Measurements from ENCODE around the gene JPT2. TPM values are rescaled to one million over a fixed set of nuclear protein-coding genes. Genes with fewer than 3 reads are reported as not detected.

Gene JPT2
- polyA plus RNA-seq, 3 donors = 5.4 to 7.5 (median 5.8) TPM

DNA sequence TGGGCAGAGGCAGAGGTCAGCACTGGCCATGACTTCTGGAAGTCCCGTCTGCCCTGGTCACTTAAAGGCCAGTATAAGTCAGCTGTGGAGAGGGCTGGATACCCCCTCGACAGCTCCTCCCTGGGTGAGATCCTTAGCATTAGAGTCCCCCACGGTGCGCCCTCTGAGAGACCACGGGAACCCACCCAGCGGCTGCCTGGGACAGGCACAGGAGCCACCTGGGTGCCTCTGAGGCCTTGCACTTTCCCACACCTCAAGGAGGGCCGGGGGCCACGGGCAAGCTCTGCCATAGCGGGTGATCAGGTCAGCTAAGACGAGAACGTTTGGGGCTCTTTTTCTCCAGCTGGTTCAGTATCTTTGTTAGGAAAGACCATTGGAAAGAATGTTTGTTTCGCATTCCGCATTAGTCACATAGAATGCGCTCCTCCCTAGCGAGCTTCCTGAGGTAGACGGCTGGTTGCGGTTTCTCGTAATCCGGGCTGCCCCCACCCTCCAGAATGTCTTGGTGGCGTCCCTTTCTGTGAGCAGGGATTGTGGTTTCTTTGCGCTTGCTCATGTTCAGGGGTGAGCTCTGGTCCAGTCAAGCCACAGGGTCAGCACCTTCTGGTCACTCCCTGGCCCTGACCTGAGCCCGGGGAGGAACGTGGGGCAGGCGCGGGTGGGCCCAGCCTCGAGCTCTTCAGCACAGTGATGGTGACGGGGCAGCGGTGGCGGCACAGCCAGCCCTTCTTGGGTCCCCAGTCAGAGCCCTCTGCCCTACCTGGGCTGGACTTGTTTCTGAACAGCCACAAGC, 68.0 kb downstream of the JPT2 start:
- Histone ChIP-seq H3K4me1 (ENCODE audit: control insufficient read depth in 1 of 2, insufficient read depth in 2 of 2, low read length in 2 of 2) (no peaks in the 10 kb centered on the region), H3K4me2 (replicated peaks; ENCODE audit: extremely low read depth, low read length, poor library complexity, severe bottlenecking) (no peak overlapping the region), H3K9me3 (replicated peaks in 1 of 2; ENCODE audit: control insufficient read depth in 1 of 2, insufficient read depth in 1 of 2, low read length in 2 of 2) (no peaks in the 10 kb centered on the region), H3K4me3 (replicated peaks in 1 of 3; ENCODE audit: low read depth in 2 of 3, low read length in 3 of 3) (no peak overlapping the region), H3K27ac (ENCODE audit: low read depth in 1 of 2, low read length in 2 of 2) (no peak overlapping the region), H3K36me3 (replicated peaks in 1 of 2; ENCODE audit: control insufficient read depth in 1 of 2, insufficient read depth in 2 of 2, low read length in 2 of 2) (peaks cover 80 to 90% of the 10 kb centered on the region in 2 donors), H2AFZ (ENCODE audit: insufficient read depth, low read depth, low read length, poor library complexity, severe bottlenecking) (no peak overlapping the region), H3K9ac (ENCODE audit: insufficient read depth, low read length, poor library complexity, severe bottlenecking) (no peak overlapping the region), H3K27me3 (ENCODE audit: control insufficient read depth in 2 of 2, insufficient read depth in 2 of 2, low read length in 2 of 2) (no peaks in the 10 kb centered on the region), H4K20me1 (ENCODE audit: insufficient read depth, low read length) (peaks cover 34% of the 10 kb centered on the region), H3K79me2 (ENCODE audit: insufficient read depth, low read length) (no peaks in the 10 kb centered on the region)
- no peaks in the 10 kb centered on the region for H3K27me3 Mint-ChIP-seq (ENCODE audit: low read depth in 3 of 3)
- no peak overlapping the region for H3K4me3 Mint-ChIP-seq
- H3K4me1 Mint-ChIP-seq = no peaks in the 10 kb centered on the region
- H3K27ac Mint-ChIP-seq = peak overlapping the region in 2 of 7 donors; percentile 20 to 45
- TF ChIP-seq, protein P1, sequence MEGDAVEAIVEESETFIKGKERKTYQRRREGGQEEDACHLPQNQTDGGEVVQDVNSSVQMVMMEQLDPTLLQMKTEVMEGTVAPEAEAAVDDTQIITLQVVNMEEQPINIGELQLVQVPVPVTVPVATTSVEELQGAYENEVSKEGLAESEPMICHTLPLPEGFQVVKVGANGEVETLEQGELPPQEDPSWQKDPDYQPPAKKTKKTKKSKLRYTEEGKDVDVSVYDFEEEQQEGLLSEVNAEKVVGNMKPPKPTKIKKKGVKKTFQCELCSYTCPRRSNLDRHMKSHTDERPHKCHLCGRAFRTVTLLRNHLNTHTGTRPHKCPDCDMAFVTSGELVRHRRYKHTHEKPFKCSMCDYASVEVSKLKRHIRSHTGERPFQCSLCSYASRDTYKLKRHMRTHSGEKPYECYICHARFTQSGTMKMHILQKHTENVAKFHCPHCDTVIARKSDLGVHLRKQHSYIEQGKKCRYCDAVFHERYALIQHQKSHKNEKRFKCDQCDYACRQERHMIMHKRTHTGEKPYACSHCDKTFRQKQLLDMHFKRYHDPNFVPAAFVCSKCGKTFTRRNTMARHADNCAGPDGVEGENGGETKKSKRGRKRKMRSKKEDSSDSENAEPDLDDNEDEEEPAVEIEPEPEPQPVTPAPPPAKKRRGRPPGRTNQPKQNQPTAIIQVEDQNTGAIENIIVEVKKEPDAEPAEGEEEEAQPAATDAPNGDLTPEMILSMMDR (IDR thresholded peaks at IDR 0.05) = no peak
- peaks cover 57 to 81% of the 10 kb centered on the region in 2 donors for H3K36me3 Mint-ChIP-seq
- no peak for DNase-seq
- intact Hi-C loops (cut with micrococcal nuclease) = no loop called here
- H3K9me3 Mint-ChIP-seq = peaks cover 0 to 2% (median 0%) of the 10 kb centered on the region in 7 donors
- WGBS (ENCODE audit: insufficient coverage) = 98% methylated on average over 24 of the region's 29 CpGs

DNA sequence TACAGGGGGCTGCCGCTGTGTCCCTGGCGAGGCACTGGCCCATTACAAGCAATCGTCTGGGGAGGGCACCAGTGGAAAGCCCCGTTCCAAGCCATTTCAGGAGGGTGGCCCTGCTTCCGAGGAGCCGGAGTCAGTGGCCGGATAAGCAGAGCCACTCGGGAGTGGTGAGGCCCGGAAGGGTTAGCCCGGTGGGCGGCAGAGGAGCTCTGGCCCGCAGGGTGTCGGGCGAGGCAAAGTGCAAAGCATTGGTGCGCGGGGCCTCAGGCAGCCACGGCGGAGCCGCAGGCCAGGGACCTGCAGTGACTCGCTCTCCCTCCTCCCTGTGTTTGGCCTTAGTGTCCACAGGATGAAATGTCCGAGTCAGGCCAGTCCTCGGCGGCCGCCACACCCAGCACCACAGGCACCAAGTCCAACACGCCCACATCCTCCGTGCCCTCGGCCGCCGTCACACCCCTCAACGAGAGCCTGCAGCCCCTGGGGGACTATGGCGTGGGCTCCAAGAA, 68.7 kb downstream of the JPT2 start:
- Histone ChIP-seq H3K27ac (ENCODE audit: low read depth in 1 of 2, low read length in 2 of 2) (no peak overlapping the region), H3K36me3 (replicated peaks in 1 of 2; ENCODE audit: control insufficient read depth in 1 of 2, insufficient read depth in 2 of 2, low read length in 2 of 2) (peaks cover 85 to 90% of the 10 kb centered on the region in 2 donors), H3K9me3 (replicated peaks in 1 of 2; ENCODE audit: control insufficient read depth in 1 of 2, insufficient read depth in 1 of 2, low read length in 2 of 2) (no peaks in the 10 kb centered on the region), H3K27me3 (ENCODE audit: control insufficient read depth in 2 of 2, insufficient read depth in 2 of 2, low read length in 2 of 2) (no peaks in the 10 kb centered on the region), H2AFZ (ENCODE audit: insufficient read depth, low read depth, low read length, poor library complexity, severe bottlenecking) (no peak overlapping the region), H3K79me2 (ENCODE audit: insufficient read depth, low read length) (no peaks in the 10 kb centered on the region), H3K4me3 (replicated peaks in 1 of 3; ENCODE audit: low read depth in 2 of 3, low read length in 3 of 3) (no peak overlapping the region), H4K20me1 (ENCODE audit: insufficient read depth, low read length) (peaks cover 30% of the 10 kb centered on the region), H3K9ac (ENCODE audit: insufficient read depth, low read length, poor library complexity, severe bottlenecking) (no peak overlapping the region), H3K4me1 (ENCODE audit: control insufficient read depth in 1 of 2, insufficient read depth in 2 of 2, low read length in 2 of 2) (no peaks in the 10 kb centered on the region), H3K4me2 (replicated peaks; ENCODE audit: extremely low read depth, low read length, poor library complexity, severe bottlenecking) (no peak overlapping the region)
- TF ChIP-seq, protein P1 (IDR thresholded peaks at IDR 0.05) = no peak
- Mint-ChIP-seq H3K27ac (peak overlapping the region in 1 of 7 donors; percentile 7), H3K27me3 (ENCODE audit: low read depth in 3 of 3) (no peaks in the 10 kb centered on the region), H3K4me1 (no peaks in the 10 kb centered on the region), H3K36me3 (peaks cover 63 to 88% of the 10 kb centered on the region in 2 donors), H3K4me3 (no peak overlapping the region), H3K9me3 (peaks cover 0 to 2% (median 0%) of the 10 kb centered on the region in 7 donors)
- intact Hi-C loops (cut with micrococcal nuclease) = no loop called here
- WGBS (ENCODE audit: insufficient coverage) = over 99% methylated on average over 24 of the region's 31 CpGs
- no peak for DNase-seq
